Hindlimb muscle (tissue), 1 donor: ENCODE measurements around the gene APP. TPM values are rescaled to one million over a fixed set of nuclear protein-coding genes. Genes with fewer than 3 reads are reported as not detected.
A peak's percentile ranks its signal among the peaks of the same experiment; 100 is the strongest.
"Not testable (repeated sequence)": the region's sequence is repeated elsewhere in the genome, so short reads cannot be mapped to it uniquely, and the experiment has no call there.

Source experiments
- DNase-seq: peaks from one replicate; pipeline ENCODE4 v3.0.0-alpha.2; 2013
- polyA plus RNA-seq: library from polyadenylated mRNA; unstranded; fragments of 120-200 nt; gene quantifications from one replicate; pipeline ENCODE4 v1.2.1, GENCODE V29; 2013; ENCODE audit not compliant: insufficient read length

The APP gene
- polyA plus RNA-seq, 1 donor, result 242 TPM

GRCh38 chr21:26096494-26097371 lies 73.8 kb downstream of the APP start:
- no peak for DNase-seq

GRCh38 chr21:26095131-26095530 lies 75.4 kb downstream of the APP start:
- DNase-seq, result no peak

GRCh38 chr21:26093122-26093521 lies 77.4 kb downstream of the APP start:
- DNase-seq, result no peak

GRCh38 chr21:26091480-26092018 lies 79.0 kb downstream of the APP start:
- DNase-seq, result no peak

- no peak for DNase-seq
Observed at GRCh38 chr21:26089730-26090129, 80.8 kb downstream of the APP start.

GRCh38 chr21:26087223-26087918 lies 83.2 kb downstream of the APP start:
- DNase-seq, result no peak

- no peak for DNase-seq
Observed at GRCh38 chr21:26085882-26086281, 84.7 kb downstream of the APP start.

GRCh38 chr21:26085127-26085526 lies 85.4 kb downstream of the APP start:
- no peak for DNase-seq

- DNase-seq, result no peak
Observed at GRCh38 chr21:26082549-26082948, 88.0 kb downstream of the APP start.

- DNase-seq, result not testable (repeated sequence)
Observed at GRCh38 chr21:26081175-26081760, 89.3 kb downstream of the APP start.

GRCh38 chr21:26080211-26080610 lies 90.4 kb downstream of the APP start:
- DNase-seq, result no peak

GRCh38 chr21:26079366-26079765 lies 91.2 kb downstream of the APP start:
- no peak for DNase-seq

- DNase-seq, result no peak
Observed at GRCh38 chr21:26077521-26077920, 93.0 kb downstream of the APP start.

GRCh38 chr21:26072666-26073615 lies 97.6 kb downstream of the APP start:
- DNase-seq, result no peak

GRCh38 chr21:26070822-26071425 lies 99.6 kb downstream of the APP start:
- DNase-seq, result peak; percentile 21

GRCh38 chr21:26070121-26070520 lies 100.4 kb downstream of the APP start:
- DNase-seq, result no peak

- DNase-seq, result no peak
Observed at GRCh38 chr21:26068776-26069175, 101.8 kb downstream of the APP start.

- no peak for DNase-seq
Observed at GRCh38 chr21:26067836-26068594, 102.6 kb downstream of the APP start.

- no peak for DNase-seq
Observed at GRCh38 chr21:26064506-26064905, 106.1 kb downstream of the APP start.

GRCh38 chr21:26061437-26061836 lies 109.1 kb downstream of the APP start:
- DNase-seq, result no peak
